HUES64 (cell line): Measurements from ENCODE around the gene SLIT1.

Source experiments
- H3K27ac ChIP-seq: 2 replicates; pipeline ENCODE4 v1.7.0; 2013; ENCODE audit warnings: low read depth, low read length, inconsistent platforms
- H3K27me3 ChIP-seq: 2 replicates; pipeline ENCODE4 v1.6.1; 2013; ENCODE audit warnings: mild to moderate bottlenecking, low read length; ENCODE audit not compliant: insufficient read depth
- H3K36me3 ChIP-seq: 2 replicates; pipeline ENCODE4 v1.6.1; 2013; ENCODE audit warnings: mild to moderate bottlenecking, low read length; ENCODE audit not compliant: insufficient read depth
- H3K4me1 ChIP-seq: 2 replicates; pipeline ENCODE4 v1.6.1; 2013; ENCODE audit warnings: mild to moderate bottlenecking, low read length, moderate library complexity; ENCODE audit not compliant: insufficient read depth
- H3K4me3 ChIP-seq: 2 replicates; pipeline ENCODE4 v1.5.1; 2013; ENCODE audit warnings: mild to moderate bottlenecking, low read length, moderate library complexity
- H3K9ac ChIP-seq: 2 replicates; pipeline ENCODE4 v1.6.1; 2013; ENCODE audit warnings: mild to moderate bottlenecking, low read depth, low read length
- H3K9me3 ChIP-seq: 2 replicates; pipeline ENCODE4 v1.6.1; 2013; ENCODE audit warnings: low read depth, low read length; ENCODE audit not compliant: insufficient read depth
- WGBS: fragments of 150-250, 120-280 bp; methylation state at CpG from one replicate; pipeline ENCODE4 v1.1.7; 2013; ENCODE audit warnings: missing lambda C conversion rate; 5-methylcytosine and 5-hydroxymethylcytosine counted together

SLIT1 gene

GRCh38 chr10:97018251-97019212 is 167.2 kb downstream of the SLIT1 start:
- no peaks in the 10 kb centered on the region for H3K36me3 ChIP-seq
- H3K27ac ChIP-seq, result no peak overlapping the region
- H3K4me3 ChIP-seq, result no peak overlapping the region
- WGBS, result 91% methylated on average over 18 of the region's 18 CpGs
- peaks cover 13% of the 10 kb centered on the region; the same call in 1 of the 2 replicates for H3K4me1 ChIP-seq
- no peaks in the 10 kb centered on the region for H3K9me3 ChIP-seq
- H3K27me3 ChIP-seq, result no peaks in the 10 kb centered on the region
- H3K9ac ChIP-seq, result no peak overlapping the region

- H3K27ac ChIP-seq, result no peak overlapping the region
- 86% methylated on average over 5 of the region's 5 CpGs for WGBS
- H3K9ac ChIP-seq, result no peak overlapping the region
- H3K4me1 ChIP-seq, result peaks cover 13% of the 10 kb centered on the region; the same call in 1 of the 2 replicates
- no peaks in the 10 kb centered on the region for H3K9me3 ChIP-seq
- H3K36me3 ChIP-seq, result no peaks in the 10 kb centered on the region
- no peaks in the 10 kb centered on the region for H3K27me3 ChIP-seq
- H3K4me3 ChIP-seq, result no peak overlapping the region
Observed at GRCh38 chr10:97017474-97017903, 168.3 kb downstream of the SLIT1 start.

DNA sequence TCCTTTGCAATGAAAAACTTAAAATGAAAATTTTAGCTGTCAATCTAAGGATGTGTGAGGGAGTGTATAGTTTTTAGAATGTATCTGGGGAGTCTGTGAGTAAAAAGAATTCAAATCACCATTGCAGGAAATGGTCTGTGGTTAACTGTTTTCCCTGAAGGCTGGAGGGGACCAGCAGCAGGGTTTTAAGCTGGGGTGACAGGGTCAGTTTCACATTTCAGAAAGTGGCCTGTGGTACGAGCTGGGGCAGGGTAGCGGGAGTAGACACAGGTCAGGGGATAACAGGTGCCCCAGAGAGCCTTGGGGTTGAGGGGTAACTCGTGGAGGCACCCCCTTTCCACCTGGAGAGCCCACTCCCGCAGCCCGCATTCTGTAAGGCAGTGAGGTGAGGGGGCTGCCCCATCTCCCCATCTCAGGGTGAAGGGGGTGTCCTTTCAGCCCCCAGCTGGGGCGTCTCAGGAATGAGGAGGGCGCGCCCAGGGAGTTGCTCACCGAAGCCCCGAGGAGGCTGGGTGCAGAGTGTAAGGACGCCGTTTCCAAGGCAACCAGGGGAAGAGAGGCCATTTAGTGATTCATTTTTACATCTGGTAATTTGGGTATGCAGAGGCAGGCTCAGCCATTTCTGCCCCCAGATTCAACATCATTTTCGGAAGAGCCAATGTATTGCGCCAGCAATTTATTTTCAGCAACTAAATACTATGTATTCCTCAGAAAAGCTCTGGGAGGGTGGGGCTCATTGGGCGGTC is 168.9 kb downstream of the SLIT1 start:
- Histone ChIP-seq H3K27me3 (no peaks in the 10 kb centered on the region), H3K27ac (no peak overlapping the region), H3K9ac (no peak overlapping the region), H3K9me3 (no peaks in the 10 kb centered on the region), H3K4me3 (no peak overlapping the region), H3K4me1 (peaks cover 13% of the 10 kb centered on the region; the same call in 1 of the 2 replicates), H3K36me3 (no peaks in the 10 kb centered on the region)
- 90% methylated on average over 15 of the region's 15 CpGs for WGBS

- H3K27me3 ChIP-seq, result no peaks in the 10 kb centered on the region
- WGBS, result 89% methylated on average over 1 of the region's 1 CpG
- H3K4me1 ChIP-seq, result peaks cover 5% of the 10 kb centered on the region; the same call in 1 of the 2 replicates
- no peaks in the 10 kb centered on the region for H3K9me3 ChIP-seq
- no peak overlapping the region for H3K9ac ChIP-seq
- no peak overlapping the region for H3K27ac ChIP-seq
- H3K36me3 ChIP-seq, result no peaks in the 10 kb centered on the region
- no peak overlapping the region for H3K4me3 ChIP-seq
Observed at GRCh38 chr10:97015240-97015639, 170.5 kb downstream of the SLIT1 start.

DNA sequence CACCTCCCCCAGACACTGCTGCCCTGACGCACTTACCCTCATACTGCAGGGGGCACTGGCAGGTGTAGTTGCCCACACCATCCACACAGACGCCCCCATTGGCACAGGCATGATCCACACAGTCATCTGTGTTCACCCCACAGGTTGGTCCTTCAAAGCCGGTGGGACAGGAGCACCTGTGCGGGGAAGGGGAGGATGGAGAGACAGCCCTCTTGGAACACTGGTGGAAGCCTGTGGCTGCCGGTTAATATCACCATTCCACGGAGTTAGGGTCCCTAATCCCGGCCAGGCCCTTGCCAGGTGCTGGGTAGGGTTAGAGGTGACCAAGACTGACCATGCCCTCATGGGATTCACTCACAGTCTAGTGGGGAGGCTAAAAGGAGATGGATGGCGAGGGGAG is 171.8 kb downstream of the SLIT1 start:
- Histone ChIP-seq H3K27ac (no peak overlapping the region), H3K36me3 (no peaks in the 10 kb centered on the region), H3K4me3 (no peak overlapping the region), H3K9ac (no peak overlapping the region), H3K9me3 (no peaks in the 10 kb centered on the region), H3K4me1 (0 out of 2 replicates have a peak, but pooled peaks cover 3% of the 10 kb centered on the region), H3K27me3 (no peaks in the 10 kb centered on the region)
- WGBS, result 92% methylated on average over 8 of the region's 8 CpGs

GRCh38 chr10:97013568-97013967 is 172.2 kb downstream of the SLIT1 start:
- 0 out of 2 replicates have a peak, but pooled peaks cover 3% of the 10 kb centered on the region for H3K4me1 ChIP-seq
- H3K27me3 ChIP-seq, result no peaks in the 10 kb centered on the region
- H3K4me3 ChIP-seq, result no peak overlapping the region
- no peak overlapping the region for H3K9ac ChIP-seq
- no peaks in the 10 kb centered on the region for H3K9me3 ChIP-seq
- 85% methylated on average over 8 of the region's 8 CpGs for WGBS
- no peak overlapping the region for H3K27ac ChIP-seq
- no peaks in the 10 kb centered on the region for H3K36me3 ChIP-seq

DNA sequence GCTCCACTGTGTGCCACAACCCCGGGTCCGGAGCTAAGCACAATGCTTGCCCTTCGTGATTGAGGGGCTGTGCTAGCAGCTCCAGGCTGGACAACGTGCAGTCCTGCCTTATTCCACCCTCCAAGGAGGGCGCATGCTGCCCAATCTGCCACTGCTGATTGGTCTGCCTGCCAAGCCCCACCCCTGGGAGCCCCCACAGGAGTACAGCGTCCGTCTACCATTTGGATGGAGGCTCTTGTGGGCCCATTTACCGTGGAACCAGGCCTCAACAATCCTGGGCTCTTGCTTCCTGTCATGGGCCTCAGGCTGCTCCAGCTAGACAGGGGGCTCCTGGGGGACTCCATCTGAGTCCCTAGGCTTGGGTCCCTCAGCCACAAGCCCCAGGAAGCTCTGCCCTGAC is 173.3 kb downstream of the SLIT1 start:
- no peak overlapping the region for H3K4me3 ChIP-seq
- no peaks in the 10 kb centered on the region for H3K27me3 ChIP-seq
- no peak overlapping the region for H3K9ac ChIP-seq
- no peaks in the 10 kb centered on the region for H3K36me3 ChIP-seq
- peaks cover 2% of the 10 kb centered on the region; the same call in 1 of the 2 replicates for H3K9me3 ChIP-seq
- 0 out of 2 replicates have a peak, but pooled peaks cover 3% of the 10 kb centered on the region for H3K4me1 ChIP-seq
- 88% methylated on average over 8 of the region's 8 CpGs for WGBS
- no peak overlapping the region for H3K27ac ChIP-seq

- H3K9ac ChIP-seq, result no peak overlapping the region
- H3K27me3 ChIP-seq, result no peaks in the 10 kb centered on the region
- peaks cover 6% of the 10 kb centered on the region; the same call in 1 of the 2 replicates for H3K9me3 ChIP-seq
- H3K36me3 ChIP-seq, result no peaks in the 10 kb centered on the region
- H3K4me1 ChIP-seq, result no peaks in the 10 kb centered on the region
- no peak overlapping the region for H3K27ac ChIP-seq
- no peak overlapping the region for H3K4me3 ChIP-seq
Observed at GRCh38 chr10:97011397-97011796, 174.4 kb downstream of the SLIT1 start.

- Histone ChIP-seq H3K27me3 (no peaks in the 10 kb centered on the region), H3K4me3 (no peak overlapping the region), H3K9me3 (peaks cover 6% of the 10 kb centered on the region; the same call in 1 of the 2 replicates), H3K9ac (no peak overlapping the region), H3K36me3 (no peaks in the 10 kb centered on the region), H3K27ac (no peak overlapping the region), H3K4me1 (no peaks in the 10 kb centered on the region)
- WGBS, result 92% methylated on average over 4 of the region's 4 CpGs
Observed at GRCh38 chr10:97010695-97011206, 175.0 kb downstream of the SLIT1 start.

DNA sequence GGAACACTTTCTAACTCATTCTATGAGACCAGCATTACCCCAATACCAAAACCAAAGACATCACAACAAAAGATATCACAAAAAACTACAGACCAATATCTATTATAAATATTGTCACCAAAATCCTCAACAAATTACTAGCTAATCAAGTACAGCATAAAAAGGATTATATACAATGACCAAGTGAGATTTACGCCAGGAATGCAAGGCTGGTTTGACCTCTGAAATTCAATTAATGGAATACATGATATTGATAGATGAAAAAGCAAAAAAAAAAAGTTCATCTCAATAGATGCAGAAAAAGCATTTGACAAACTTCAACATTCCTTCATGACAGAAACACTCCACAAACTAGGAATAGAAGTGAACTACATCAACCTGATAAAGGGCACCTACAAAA is 178.3 kb downstream of the SLIT1 start:
- Histone ChIP-seq H3K27me3 (no peaks in the 10 kb centered on the region), H3K4me3 (no peak overlapping the region), H3K27ac (no peak overlapping the region), H3K36me3 (no peaks in the 10 kb centered on the region), H3K9me3 (peaks cover 6% of the 10 kb centered on the region; the same call in 1 of the 2 replicates), H3K4me1 (no peaks in the 10 kb centered on the region), H3K9ac (no peak overlapping the region)
- 86% methylated on average over 1 of the region's 1 CpG for WGBS

DNA sequence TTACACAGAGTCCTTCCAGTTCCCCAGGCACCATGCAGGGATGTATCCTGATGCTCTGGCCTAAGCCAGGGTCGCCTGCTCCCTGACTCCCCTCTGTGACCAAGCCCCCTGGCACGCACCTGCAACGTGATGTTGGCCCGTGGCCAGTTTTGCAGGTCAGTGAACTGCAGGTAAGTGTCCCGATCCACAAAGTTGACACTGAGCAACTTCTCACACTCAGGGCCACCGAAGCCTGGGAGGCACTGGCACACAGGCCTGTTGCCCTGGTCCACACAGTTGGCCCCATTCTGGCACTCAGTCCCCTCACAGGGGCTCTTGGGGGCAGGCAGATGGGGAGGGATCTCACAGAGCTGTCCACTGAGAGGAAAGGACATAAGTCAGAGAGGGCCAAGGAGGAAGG is 179.4 kb downstream of the SLIT1 start:
- Histone ChIP-seq H3K9ac (no peak overlapping the region), H3K4me1 (no peaks in the 10 kb centered on the region), H3K36me3 (no peaks in the 10 kb centered on the region), H3K27ac (no peak overlapping the region), H3K9me3 (peaks cover 6% of the 10 kb centered on the region; the same call in 1 of the 2 replicates), H3K27me3 (no peaks in the 10 kb centered on the region), H3K4me3 (no peak overlapping the region)
- WGBS, result 85% methylated on average over 6 of the region's 6 CpGs
